Measurements from ENCODE around the gene CD151. TPM values are rescaled to one million over a fixed set of nuclear protein-coding genes. Genes with fewer than 3 reads are reported as not detected.

The CD151 gene
- total and polyA plus RNA-seq, 7 donors, result 84.4 to 436 (median 248) TPM

- peak overlapping the region; percentile 90 to 99 (median 98) for H3K27ac ChIP-seq
- H3K36me3 ChIP-seq, result peaks cover 16 to 33% (median 20%) of the 10 kb centered on the region in 4 donors
- peaks cover 0 to 33% (median 30%) of the 10 kb centered on the region in 4 donors for H3K4me1 ChIP-seq
- peak; percentile 96 for DNase-seq
- TF ChIP-seq POLR2A (IDR thresholded peaks at IDR 0.05), result peak in 1 of 2 donors; percentile 49
- no peak for TF ChIP-seq CTCF (IDR thresholded peaks at IDR 0.05)
- no peak for TF ChIP-seq EP300 (IDR thresholded peaks at IDR 0.05)
- peak in 3 of 4 donors; percentile 3 to 32 (median 22) for TF ChIP-seq POLR2AphosphoS5 (IDR thresholded peaks at IDR 0.05)
- no peaks in the 10 kb centered on the region for H3K9me3 ChIP-seq
- H3K4me3 ChIP-seq, result peak overlapping the region; percentile 66 to 96 (median 82)
- peaks cover 0 to 17% (median 13%) of the 10 kb centered on the region in 3 donors for H3K27me3 ChIP-seq
- 1 to 4% methylated on average over 47 of the region's 47 CpGs for WGBS, 2 donors
- intact Hi-C loops (cut with DNase I), result no loop called here
Measured at GRCh38 chr11:819943-820649, 12.7 kb upstream of the CD151 start.

- intact Hi-C loops (cut with DNase I), result no loop called here
- peak overlapping the region; percentile 90 to 99 (median 98) for H3K27ac ChIP-seq
- peaks cover 0 to 33% (median 30%) of the 10 kb centered on the region in 4 donors for H3K4me1 ChIP-seq
- peak; percentile 88 for DNase-seq
- H3K27me3 ChIP-seq, result peaks cover 5 to 25% (median 21%) of the 10 kb centered on the region in 3 donors
- H3K36me3 ChIP-seq, result peaks cover 22 to 41% (median 26%) of the 10 kb centered on the region in 4 donors
- no peaks in the 10 kb centered on the region for H3K9me3 ChIP-seq
- TF ChIP-seq CTCF (IDR thresholded peaks at IDR 0.05) (no peak), EP300 (IDR thresholded peaks at IDR 0.05) (no peak), POLR2AphosphoS5 (IDR thresholded peaks at IDR 0.05) (peak in 3 of 4 donors; percentile 43 to 54 (median 43))
- peak overlapping the region; percentile 66 to 96 (median 82) for H3K4me3 ChIP-seq
- WGBS, 2 donors, result 33 to 57% methylated on average over 11 of the region's 11 CpGs
Measured at GRCh38 chr11:820655-821511, 11.9 kb upstream of the CD151 start.

GRCh38 chr11:821512-822371, 11.0 kb upstream of the CD151 start:
- TF ChIP-seq EP300 (IDR thresholded peaks at IDR 0.05) (no peak), CTCF (IDR thresholded peaks at IDR 0.05) (no peak), POLR2A (IDR thresholded peaks at IDR 0.05) (no peak), POLR2AphosphoS5 (IDR thresholded peaks at IDR 0.05) (no peak)
- H3K27me3 ChIP-seq, result peaks cover 7 to 34% (median 30%) of the 10 kb centered on the region in 3 donors
- H3K9me3 ChIP-seq, result no peaks in the 10 kb centered on the region
- intact Hi-C loops (cut with DNase I), result no loop called here
- no peak overlapping the region for H3K4me3 ChIP-seq
- peaks cover 0 to 40% (median 32%) of the 10 kb centered on the region in 4 donors for H3K4me1 ChIP-seq
- H3K27ac ChIP-seq, result peak overlapping the region; percentile 90 to 99 (median 98)
- WGBS, 2 donors, result 77 to 78% methylated on average over 22 of the region's 22 CpGs
- DNase-seq, result no peak
- H3K36me3 ChIP-seq, result peaks cover 22 to 41% (median 26%) of the 10 kb centered on the region in 4 donors

Data from sigmoid colon (tissue), 7 donors.